Left lung (tissue), 10 donors: ENCODE measurements around the gene CNTD1. TPM values are rescaled to one million over a fixed set of nuclear protein-coding genes. Genes with fewer than 3 reads are reported as not detected.
"Not testable (repeated sequence)": the region's sequence is repeated elsewhere in the genome, so short reads cannot be mapped to it uniquely, and the experiment has no call there.

Source experiments
- ATAC-seq: fragments of 200-7000 bp; cut with Tn5 transposase; one replicate; pipeline ENCODE4 v1.9.1; 2020; ENCODE audit warnings: moderate library complexity
- DNase-seq, 4 donors: peaks; one replicate each; pipeline ENCODE4 v3.0.0-alpha.2; 2013 to 2020
- H3K27ac ChIP-seq, 2 donors: fragments of 200-600 bp; sonication (generic) in 1 of 2; one replicate each; pipeline versions ENCODE4 v1.5.0 to v1.8.0; 2020 to 2021
- H3K27me3 ChIP-seq, 2 donors: fragments of 200-600 bp; sonication (generic) in 1 of 2; one replicate each; pipeline versions ENCODE4 v1.5.0 to v1.8.0; 2020 to 2021
- H3K36me3 ChIP-seq, 2 donors: fragments of 200-600 bp; sonication (generic) in 1 of 2; one replicate each; pipeline versions ENCODE4 v1.5.0 to v1.8.0; 2020 to 2021
- H3K4me1 ChIP-seq, 2 donors: fragments of 200-600 bp; one replicate each; pipeline ENCODE4 v1.8.0; 2021
- H3K4me3 ChIP-seq, 2 donors: fragments of 200-600 bp; sonication (generic) in 1 of 2; one replicate each; pipeline versions ENCODE4 v1.5.0 to v1.8.0; 2020 to 2021; ENCODE audit warnings: mild to moderate bottlenecking in 1 of 2
- H3K9me3 ChIP-seq, 2 donors: fragments of 200-600 bp; sonication (generic) in 1 of 2; one replicate each; pipeline versions ENCODE4 v1.5.0 to v1.8.0; 2020 to 2021
- intact Hi-C, 2 donors: fragments of 100-400 bp; cut with DNase I; formaldehyde crosslinking; loops; one replicate each; pipeline versions ENCODE4 v1.11.2 to v1.14.2; 2022
- polyA plus RNA-seq, 6 donors: library from polyadenylated mRNA; unstranded; fragments of 120-200 nt; gene quantifications; one replicate each; pipeline ENCODE4 v1.2.1, GENCODE V29; 2013; ENCODE audit not compliant: insufficient read length in 6 of 6
- total RNA-seq, 2 donors: library from RNA; stranded (reverse); fragmentation: NEBNext Ultra II Directional; extraction: Animal tissue kit (Norgen Biotek cat#: 25700); gene quantifications; one replicate each; pipeline ENCODE4 v1.2.1, GENCODE V29; 2021
- TF ChIP-seq, protein P1 (sequence below), 2 donors: fragments of 200-600 bp; sonication (generic) in 1 of 2; IDR thresholded peaks; one replicate each; pipeline versions ENCODE4 v1.5.0 to v1.8.0; 2021; ENCODE audit warnings: antibody characterized with exemption in 2 of 2
- donor health status: DM: no; HTN: yes; CAD: no.
- donor health status: DM: no; HTN: no; CAD: no.

Gene CNTD1
- total and polyA plus RNA-seq, 8 donors: 1.5 to 3.4 (median 2.6) TPM; not detected in 1

DNA sequence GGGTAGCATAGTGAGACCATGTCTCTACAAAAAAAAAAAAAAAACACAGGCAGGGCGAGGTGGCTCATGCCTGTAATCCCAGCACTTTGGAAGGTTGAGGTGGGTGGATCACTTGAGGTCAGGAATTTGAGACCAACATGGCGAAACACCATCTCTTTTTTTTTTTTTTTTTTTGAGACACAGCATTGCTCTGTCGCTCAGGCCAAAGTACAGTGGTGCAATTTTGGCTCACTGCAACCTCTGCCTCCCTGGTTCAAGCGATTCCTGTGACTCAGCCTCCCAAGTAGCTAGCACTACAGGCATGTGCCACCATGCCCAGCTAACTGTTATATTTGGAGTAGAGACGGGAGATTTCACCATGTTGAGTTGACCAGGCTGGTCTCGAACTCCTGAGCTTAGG lies 32.5 kb upstream of the CNTD1 start:
- Histone ChIP-seq H3K27ac (no peak overlapping the region), H3K4me3 (no peak overlapping the region), H3K9me3 (no peaks in the 10 kb centered on the region), H3K36me3 (no peaks in the 10 kb centered on the region), H3K27me3 (peaks cover 10 to 28% of the 10 kb centered on the region in 2 donors), H3K4me1 (peaks cover 4 to 6% of the 10 kb centered on the region in 2 donors)
- intact Hi-C loops: no loop called here
- no peak for ATAC-seq
- TF ChIP-seq, protein P1, sequence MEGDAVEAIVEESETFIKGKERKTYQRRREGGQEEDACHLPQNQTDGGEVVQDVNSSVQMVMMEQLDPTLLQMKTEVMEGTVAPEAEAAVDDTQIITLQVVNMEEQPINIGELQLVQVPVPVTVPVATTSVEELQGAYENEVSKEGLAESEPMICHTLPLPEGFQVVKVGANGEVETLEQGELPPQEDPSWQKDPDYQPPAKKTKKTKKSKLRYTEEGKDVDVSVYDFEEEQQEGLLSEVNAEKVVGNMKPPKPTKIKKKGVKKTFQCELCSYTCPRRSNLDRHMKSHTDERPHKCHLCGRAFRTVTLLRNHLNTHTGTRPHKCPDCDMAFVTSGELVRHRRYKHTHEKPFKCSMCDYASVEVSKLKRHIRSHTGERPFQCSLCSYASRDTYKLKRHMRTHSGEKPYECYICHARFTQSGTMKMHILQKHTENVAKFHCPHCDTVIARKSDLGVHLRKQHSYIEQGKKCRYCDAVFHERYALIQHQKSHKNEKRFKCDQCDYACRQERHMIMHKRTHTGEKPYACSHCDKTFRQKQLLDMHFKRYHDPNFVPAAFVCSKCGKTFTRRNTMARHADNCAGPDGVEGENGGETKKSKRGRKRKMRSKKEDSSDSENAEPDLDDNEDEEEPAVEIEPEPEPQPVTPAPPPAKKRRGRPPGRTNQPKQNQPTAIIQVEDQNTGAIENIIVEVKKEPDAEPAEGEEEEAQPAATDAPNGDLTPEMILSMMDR (IDR thresholded peaks at IDR 0.05): no peak
- DNase-seq: no peak

DNA sequence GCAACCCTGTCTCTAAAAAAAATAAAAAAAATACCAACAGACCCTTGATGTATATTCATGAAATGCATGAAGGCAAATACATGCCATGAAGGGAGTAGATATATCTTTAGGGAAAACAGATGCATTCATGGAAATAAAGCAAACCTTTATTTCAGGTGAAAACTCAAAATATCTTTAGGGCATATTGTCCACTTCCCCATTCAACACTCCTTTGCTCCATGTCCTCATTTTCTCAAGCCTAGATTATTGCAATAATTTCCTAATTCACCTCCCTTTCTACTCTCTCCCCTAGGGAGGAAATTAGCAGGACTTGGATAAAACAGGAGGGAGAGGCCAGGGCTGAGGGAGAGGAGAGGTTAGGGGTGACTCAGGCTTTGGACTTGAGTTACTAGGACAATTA lies 31.1 kb upstream of the CNTD1 start:
- no peaks in the 10 kb centered on the region for H3K9me3 ChIP-seq
- peaks cover 0 to 4% of the 10 kb centered on the region in 2 donors for H3K4me1 ChIP-seq
- H3K4me3 ChIP-seq: no peak overlapping the region
- DNase-seq (no peak), ATAC-seq (no peak)
- intact Hi-C loops: no loop called here
- TF ChIP-seq, protein P1 (IDR thresholded peaks at IDR 0.05): no peak
- no peaks in the 10 kb centered on the region for H3K36me3 ChIP-seq
- no peak overlapping the region for H3K27ac ChIP-seq
- peaks cover 0 to 14% of the 10 kb centered on the region in 2 donors for H3K27me3 ChIP-seq

DNA sequence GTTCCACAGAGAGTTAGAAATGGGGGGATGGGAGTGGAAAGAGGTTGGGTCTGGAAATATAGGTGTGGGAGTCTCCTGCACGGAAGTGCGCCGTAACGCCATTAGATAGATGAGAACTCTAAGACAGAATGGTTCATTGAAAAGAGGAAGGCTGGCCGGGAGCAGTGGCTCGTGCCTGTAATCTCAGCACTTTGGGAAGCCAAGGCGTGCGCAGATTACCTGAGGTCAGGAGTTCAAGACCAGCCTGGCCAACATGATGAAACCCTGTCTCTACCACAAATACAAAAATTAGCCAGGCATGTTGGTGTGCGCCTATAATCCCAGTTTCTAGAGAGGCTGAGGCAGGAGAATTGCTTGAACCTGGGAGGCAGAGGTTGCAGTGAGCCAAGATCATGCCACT lies 30.7 kb upstream of the CNTD1 start:
- DNase-seq, H3K27ac ChIP-seq, ATAC-seq, intact Hi-C loops, H3K4me3 ChIP-seq, H3K4me1 ChIP-seq, H3K36me3 ChIP-seq, H3K27me3 ChIP-seq, H3K9me3 ChIP-seq: not testable (repeated sequence)

DNA sequence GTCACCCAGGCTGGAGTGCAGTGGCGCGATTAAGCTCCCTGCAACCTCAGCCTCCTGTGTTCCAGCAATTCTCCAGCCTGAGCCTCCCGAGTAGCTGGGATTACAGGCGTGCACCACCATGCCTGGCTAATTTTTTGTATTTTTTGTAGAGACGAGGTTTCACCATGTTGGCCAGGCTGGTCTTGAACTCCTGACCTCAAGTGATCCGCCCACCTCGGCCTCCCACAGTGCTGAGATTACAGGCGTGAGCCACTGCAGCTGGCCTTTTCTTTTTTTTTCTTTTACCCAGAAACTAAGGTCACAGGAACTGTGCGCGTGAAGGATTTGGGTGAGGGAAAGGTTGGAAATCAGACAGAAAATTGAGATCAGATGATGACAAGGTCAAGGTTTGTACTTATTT lies 28.7 kb upstream of the CNTD1 start:
- intact Hi-C loops, H3K36me3 ChIP-seq, H3K27ac ChIP-seq, ATAC-seq, H3K27me3 ChIP-seq, DNase-seq, H3K9me3 ChIP-seq, H3K4me3 ChIP-seq: not testable (repeated sequence)
- H3K4me1 ChIP-seq: peaks cover 10 to 22% of the 10 kb centered on the region in 2 donors

DNA sequence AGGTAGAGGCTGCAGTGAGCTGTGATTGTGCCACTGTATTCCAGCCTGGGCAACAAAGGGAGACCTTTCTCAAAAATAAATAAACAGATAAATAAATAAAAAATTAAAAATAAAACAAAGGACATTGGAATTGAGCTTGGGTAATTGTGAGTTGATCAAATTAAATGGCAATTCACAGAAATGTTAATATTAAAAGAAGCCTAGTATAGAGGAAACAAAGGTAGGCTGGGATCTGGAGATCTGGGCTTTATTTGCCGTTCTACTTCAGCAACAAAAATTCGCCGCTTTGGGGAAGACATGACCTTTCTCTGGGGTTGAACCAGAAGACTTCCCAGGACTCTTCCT lies 25.7 kb upstream of the CNTD1 start:
- H3K27me3 ChIP-seq: peaks cover 0 to 4% of the 10 kb centered on the region in 2 donors
- no peaks in the 10 kb centered on the region for H3K9me3 ChIP-seq
- peaks cover 0 to 32% of the 10 kb centered on the region in 2 donors for H3K36me3 ChIP-seq
- DNase-seq (no peak), ATAC-seq (peak; percentile 6)
- H3K4me3 ChIP-seq: peak overlapping the region; percentile 63 to 76
- intact Hi-C loops: no loop called here
- TF ChIP-seq, protein P1 (IDR thresholded peaks at IDR 0.05): no peak
- H3K27ac ChIP-seq: peak overlapping the region; percentile 79 to 81
- peaks cover 10 to 27% of the 10 kb centered on the region in 2 donors for H3K4me1 ChIP-seq

DNA sequence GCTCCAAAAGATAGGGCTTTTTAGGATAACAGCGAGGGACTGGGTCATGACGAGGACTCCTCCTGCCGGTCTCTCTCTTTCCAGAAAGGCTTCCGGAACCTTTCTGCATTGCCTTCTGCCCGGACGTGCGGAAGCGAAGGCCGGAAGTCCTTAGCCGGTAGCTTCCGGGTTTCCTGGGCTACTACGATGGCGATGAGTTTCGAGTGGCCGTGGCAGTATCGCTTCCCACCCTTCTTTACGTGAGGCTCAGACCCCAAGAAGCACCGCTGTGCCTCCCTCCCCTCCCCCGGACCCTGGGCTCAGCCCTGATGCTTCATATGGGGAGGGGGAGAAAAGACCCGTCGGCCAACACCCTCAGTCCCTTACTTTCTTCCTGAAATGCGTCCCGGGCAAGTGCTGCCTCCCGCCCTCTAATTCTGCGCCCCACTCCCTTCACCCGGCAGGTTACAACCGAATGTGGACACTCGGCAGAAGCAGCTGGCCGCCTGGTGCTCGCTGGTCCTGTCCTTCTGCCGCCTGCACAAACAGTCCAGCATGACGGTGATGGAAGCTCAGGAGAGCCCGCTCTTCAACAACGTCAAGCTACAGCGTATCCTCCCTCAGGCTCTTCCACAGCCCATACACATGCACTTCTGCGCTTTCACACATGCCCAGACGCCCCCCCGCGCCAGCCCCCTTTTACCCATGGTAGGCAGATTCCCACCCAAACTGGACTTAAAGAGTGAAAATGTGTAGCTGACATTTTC lies 25.2 kb upstream of the CNTD1 start, which contains the start of gene VPS25:
Gene VPS25, plus strand, starts transcription at position 160 of the 746 bp plus-strand sequence. Its CDS starts 27 bp downstream, at position 187.
- peak; percentile 99 for ATAC-seq
- H3K36me3 ChIP-seq: peaks cover 0 to 38% of the 10 kb centered on the region in 2 donors
- H3K4me3 ChIP-seq: peak within 1 kb of the TSS; percentile 63 to 76
- H3K9me3 ChIP-seq: no peaks in the 10 kb centered on the region
- peak within 1 kb of the TSS; percentile 79 to 81 for H3K27ac ChIP-seq
- DNase-seq: peak; percentile 77 to 91 (median 83)
- no peaks in the 10 kb centered on the region for H3K27me3 ChIP-seq
- peaks cover 10 to 27% of the 10 kb centered on the region in 2 donors for H3K4me1 ChIP-seq
- TF ChIP-seq, protein P1 (IDR thresholded peaks at IDR 0.05): no peak
- intact Hi-C loops: no loop called here
